Ishikawa (cell line): ENCODE measurements around the gene PRDM1.

Experiments
- CEBPB ChIP-seq: IDR thresholded peaks from 2 replicates; pipeline ENCODE4 v1.6.1; 2012
- CREB1 ChIP-seq: IDR thresholded peaks from 2 replicates; pipeline ENCODE4 v1.6.1; 2012; ENCODE audit warnings: low read depth
- EGR1 ChIP-seq: IDR thresholded peaks from 2 replicates; pipeline ENCODE4 v1.6.1; 2012
- EP300 ChIP-seq: IDR thresholded peaks from 2 replicates; pipeline ENCODE4 v1.6.1; 2012; ENCODE audit warnings: borderline replicate concordance
- FOXM1 ChIP-seq: IDR thresholded peaks from 2 replicates; pipeline ENCODE4 v1.6.1; 2012; ENCODE audit warnings: low read depth, borderline replicate concordance
- NFIC ChIP-seq: IDR thresholded peaks from 2 replicates; pipeline ENCODE4 v1.6.1; 2012
- RAD21 ChIP-seq: IDR thresholded peaks from 2 replicates; pipeline ENCODE4 v1.6.1; 2012; ENCODE audit warnings: low read depth
- TAF1 ChIP-seq: IDR thresholded peaks from 2 replicates; pipeline ENCODE4 v1.6.1; 2012; ENCODE audit warnings: low read depth, mild to moderate bottlenecking
- TCF12 ChIP-seq: IDR thresholded peaks from 2 replicates; pipeline ENCODE4 v1.6.1; 2012; ENCODE audit warnings: low read depth
- TEAD4 ChIP-seq: IDR thresholded peaks from 2 replicates; pipeline ENCODE4 v1.6.1; 2012
- YY1 ChIP-seq: IDR thresholded peaks from 2 replicates; pipeline ENCODE4 v1.6.1; 2012; ENCODE audit warnings: low read depth
- ZBTB7A ChIP-seq: IDR thresholded peaks from 2 replicates; pipeline ENCODE4 v1.6.1; 2012; ENCODE audit warnings: low read depth
- TF ChIP-seq, protein P1 (sequence below): IDR thresholded peaks from 2 replicates; pipeline ENCODE4 v1.6.1; 2012
- TF ChIP-seq, protein P2 (sequence below): IDR thresholded peaks from 2 replicates; pipeline ENCODE4 v1.6.1; 2012
- TF ChIP-seq, protein P3 (sequence below): IDR thresholded peaks from 2 replicates; pipeline ENCODE4 v1.6.1; 2012; ENCODE audit warnings: low read depth, mild to moderate bottlenecking

The PRDM1 gene

DNA sequence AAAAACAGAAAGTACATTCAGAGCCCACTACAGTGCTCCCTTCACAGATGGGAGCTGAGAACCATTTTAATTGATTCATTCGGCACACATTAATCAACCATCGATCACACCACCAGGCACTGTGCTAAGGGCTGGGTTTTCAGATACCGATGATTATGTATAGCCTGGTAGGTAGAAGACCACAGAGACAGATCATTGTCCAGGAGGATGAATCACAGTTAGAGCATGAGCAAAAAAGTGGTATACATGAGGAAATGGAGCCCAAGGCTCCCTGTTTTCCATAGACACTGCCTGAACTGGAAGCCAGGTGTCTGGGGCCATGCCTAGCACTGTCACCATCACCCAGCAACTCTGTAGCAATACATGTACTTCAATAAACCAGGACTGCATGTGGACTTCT, 9.0 kb upstream of the PRDM1 start:
- no peak for TF ChIP-seq CEBPB
- TF ChIP-seq CREB1: no peak
- no peak for TF ChIP-seq NFIC
- no peak for TF ChIP-seq TAF1
- TF ChIP-seq FOXM1: no peak
- TF ChIP-seq EGR1: no peak
- TF ChIP-seq, protein P1, sequence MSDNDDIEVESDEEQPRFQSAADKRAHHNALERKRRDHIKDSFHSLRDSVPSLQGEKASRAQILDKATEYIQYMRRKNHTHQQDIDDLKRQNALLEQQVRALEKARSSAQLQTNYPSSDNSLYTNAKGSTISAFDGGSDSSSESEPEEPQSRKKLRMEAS: no peak
- TF ChIP-seq EP300: no peak
- TF ChIP-seq, protein P2, sequence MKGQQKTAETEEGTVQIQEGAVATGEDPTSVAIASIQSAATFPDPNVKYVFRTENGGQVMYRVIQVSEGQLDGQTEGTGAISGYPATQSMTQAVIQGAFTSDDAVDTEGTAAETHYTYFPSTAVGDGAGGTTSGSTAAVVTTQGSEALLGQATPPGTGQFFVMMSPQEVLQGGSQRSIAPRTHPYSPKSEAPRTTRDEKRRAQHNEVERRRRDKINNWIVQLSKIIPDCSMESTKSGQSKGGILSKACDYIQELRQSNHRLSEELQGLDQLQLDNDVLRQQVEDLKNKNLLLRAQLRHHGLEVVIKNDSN: no peak
- TF ChIP-seq TCF12: no peak
- no peak for TF ChIP-seq ZBTB7A
- no peak for TF ChIP-seq RAD21
- no peak for TF ChIP-seq TEAD4
- no peak for TF ChIP-seq YY1
- TF ChIP-seq, protein P3, sequence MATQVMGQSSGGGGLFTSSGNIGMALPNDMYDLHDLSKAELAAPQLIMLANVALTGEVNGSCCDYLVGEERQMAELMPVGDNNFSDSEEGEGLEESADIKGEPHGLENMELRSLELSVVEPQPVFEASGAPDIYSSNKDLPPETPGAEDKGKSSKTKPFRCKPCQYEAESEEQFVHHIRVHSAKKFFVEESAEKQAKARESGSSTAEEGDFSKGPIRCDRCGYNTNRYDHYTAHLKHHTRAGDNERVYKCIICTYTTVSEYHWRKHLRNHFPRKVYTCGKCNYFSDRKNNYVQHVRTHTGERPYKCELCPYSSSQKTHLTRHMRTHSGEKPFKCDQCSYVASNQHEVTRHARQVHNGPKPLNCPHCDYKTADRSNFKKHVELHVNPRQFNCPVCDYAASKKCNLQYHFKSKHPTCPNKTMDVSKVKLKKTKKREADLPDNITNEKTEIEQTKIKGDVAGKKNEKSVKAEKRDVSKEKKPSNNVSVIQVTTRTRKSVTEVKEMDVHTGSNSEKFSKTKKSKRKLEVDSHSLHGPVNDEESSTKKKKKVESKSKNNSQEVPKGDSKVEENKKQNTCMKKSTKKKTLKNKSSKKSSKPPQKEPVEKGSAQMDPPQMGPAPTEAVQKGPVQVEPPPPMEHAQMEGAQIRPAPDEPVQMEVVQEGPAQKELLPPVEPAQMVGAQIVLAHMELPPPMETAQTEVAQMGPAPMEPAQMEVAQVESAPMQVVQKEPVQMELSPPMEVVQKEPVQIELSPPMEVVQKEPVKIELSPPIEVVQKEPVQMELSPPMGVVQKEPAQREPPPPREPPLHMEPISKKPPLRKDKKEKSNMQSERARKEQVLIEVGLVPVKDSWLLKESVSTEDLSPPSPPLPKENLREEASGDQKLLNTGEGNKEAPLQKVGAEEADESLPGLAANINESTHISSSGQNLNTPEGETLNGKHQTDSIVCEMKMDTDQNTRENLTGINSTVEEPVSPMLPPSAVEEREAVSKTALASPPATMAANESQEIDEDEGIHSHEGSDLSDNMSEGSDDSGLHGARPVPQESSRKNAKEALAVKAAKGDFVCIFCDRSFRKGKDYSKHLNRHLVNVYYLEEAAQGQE: no peak

DNA sequence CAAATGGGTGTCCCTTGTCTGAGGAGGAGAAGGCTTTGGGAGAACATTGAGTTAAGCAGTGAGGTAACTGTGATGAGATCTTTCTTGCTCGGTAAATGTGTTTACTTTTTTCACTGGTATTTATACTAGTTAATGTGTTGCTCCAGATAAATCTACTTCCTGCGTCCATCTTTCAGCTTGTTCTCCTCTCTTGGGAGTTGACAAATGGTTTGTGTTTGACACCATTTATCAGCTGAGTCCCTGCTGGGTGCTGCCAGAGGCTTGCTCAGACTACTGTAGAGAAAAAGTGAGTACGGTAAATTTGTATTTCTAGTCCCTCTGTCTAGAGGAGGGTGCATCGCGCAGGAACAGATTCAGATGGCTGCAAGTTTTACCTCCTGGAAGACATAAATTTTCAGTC, 8.3 kb upstream of the PRDM1 start:
- TF ChIP-seq EP300 (no peak), TCF12 (no peak), FOXM1 (no peak)

DNA sequence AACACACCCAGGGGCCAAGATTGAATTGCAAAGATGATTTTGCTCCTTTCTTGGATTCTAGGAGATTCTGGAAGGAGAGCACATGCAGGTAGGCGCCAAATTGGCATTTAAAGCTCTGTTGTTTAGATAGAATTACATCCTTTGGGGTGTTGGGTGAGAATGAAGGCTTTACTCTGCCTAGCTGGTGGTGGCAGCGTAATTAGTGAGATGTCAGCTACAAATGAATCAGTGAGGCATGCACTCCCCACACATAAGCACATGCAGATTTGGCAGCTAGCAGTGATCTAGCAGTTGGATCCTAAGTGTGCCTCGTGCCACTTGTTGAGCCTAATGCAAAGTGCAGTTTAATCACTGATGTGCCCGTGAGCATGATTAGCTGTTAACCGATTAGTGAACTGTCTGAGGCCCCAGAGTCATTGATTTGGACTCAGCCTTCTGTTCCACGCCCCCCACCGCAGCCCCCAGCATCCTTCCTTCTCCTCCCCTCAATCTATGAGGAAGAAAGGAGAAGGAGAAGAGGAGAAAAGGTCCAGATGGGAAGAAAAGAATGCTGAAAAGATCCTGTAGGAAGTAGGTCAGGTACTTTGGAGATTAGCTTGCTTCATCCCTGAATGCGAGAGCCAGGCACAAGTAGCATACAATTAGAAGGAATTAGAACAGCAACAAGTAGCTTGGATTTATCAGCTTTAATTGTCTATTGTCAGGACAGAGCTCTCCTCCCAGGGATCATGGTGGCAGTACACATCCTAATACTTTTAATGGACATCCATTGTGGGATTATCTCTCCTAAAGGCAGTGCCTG, 6.0 kb upstream of the PRDM1 start:
- TF ChIP-seq TEAD4: no peak
- TF ChIP-seq, protein P2: no peak
- no peak for TF ChIP-seq FOXM1
- no peak for TF ChIP-seq RAD21
- no peak for TF ChIP-seq CEBPB
- TF ChIP-seq, protein P3: no peak
- TF ChIP-seq YY1: no peak
- TF ChIP-seq TAF1: no peak
- no peak for TF ChIP-seq TCF12
- TF ChIP-seq, protein P1: no peak
- TF ChIP-seq ZBTB7A: no peak
- TF ChIP-seq EP300: no peak
- TF ChIP-seq CREB1: no peak
- no peak for TF ChIP-seq EGR1
- TF ChIP-seq NFIC: no peak

DNA sequence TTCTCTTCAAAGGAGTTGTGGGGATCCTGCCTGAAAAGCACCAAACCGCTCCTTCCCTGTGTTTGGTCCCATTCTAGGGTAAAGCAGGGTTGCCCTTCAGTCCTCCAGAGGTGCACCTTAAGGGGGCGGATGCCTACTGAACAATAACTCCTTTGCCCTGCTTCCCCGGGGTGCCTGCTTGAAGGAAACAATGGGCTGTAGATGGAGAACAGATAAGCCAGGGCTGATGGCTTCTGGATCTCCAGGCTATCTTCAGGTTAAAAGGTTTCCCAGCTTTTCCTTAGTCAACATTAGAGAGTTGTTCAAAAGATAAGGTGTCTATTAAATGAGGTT, 5.4 kb upstream of the PRDM1 start:
- TF ChIP-seq YY1 (no peak), TCF12 (no peak), EGR1 (no peak), TAF1 (no peak)

DNA sequence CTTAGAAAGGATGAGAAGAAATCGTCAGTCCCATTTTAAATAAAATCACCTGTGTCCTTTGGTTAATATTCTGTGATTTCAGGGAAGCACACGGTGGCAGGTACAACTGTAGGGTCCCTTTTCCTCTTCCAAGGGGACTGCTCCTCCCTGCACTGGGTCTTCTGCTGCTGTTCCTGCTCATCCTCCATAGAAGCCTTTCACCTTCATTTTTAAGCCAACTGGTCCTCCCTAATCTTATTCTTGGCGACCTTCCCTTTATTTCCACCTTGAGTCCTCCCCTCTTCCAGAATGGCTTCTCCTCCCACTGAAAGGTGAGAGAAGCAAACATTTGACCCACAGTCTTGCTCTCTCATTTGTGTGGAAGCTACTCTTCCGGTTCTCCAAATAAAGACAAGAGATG, 4.4 kb upstream of the PRDM1 start:
- TF ChIP-seq FOXM1: no peak
- no peak for TF ChIP-seq ZBTB7A
- no peak for TF ChIP-seq EGR1
- TF ChIP-seq EP300: no peak
- TF ChIP-seq, protein P3: no peak
- no peak for TF ChIP-seq CREB1
- TF ChIP-seq TAF1: no peak
- TF ChIP-seq NFIC: no peak
- TF ChIP-seq, protein P1: no peak
- TF ChIP-seq YY1: no peak
- TF ChIP-seq, protein P2: no peak
- no peak for TF ChIP-seq TCF12
- TF ChIP-seq TEAD4: no peak
- TF ChIP-seq RAD21: no peak
- no peak for TF ChIP-seq CEBPB
